Neural cell (in vitro differentiated cells): Measurements from ENCODE around the gene PCSK4. TPM values are rescaled to one million over a fixed set of nuclear protein-coding genes. Genes with fewer than 3 reads are reported as not detected.

Source experiments
- H2AFZ ChIP-seq: fragments of 200-600, 300-800 bp; sonication (generic), shearing (Covaris generic); 2 replicates; pipeline ENCODE4 v1.6.0; 2014; ENCODE audit warnings: low read depth, mild to moderate bottlenecking, antibody characterized with exemption, low read length, moderate library complexity
- H3F3A ChIP-seq: fragments of 200-600 bp; shearing (Covaris generic); 2 replicates; pipeline ENCODE4 v1.6.1; 2016; ENCODE audit warnings: mild to moderate bottlenecking, moderate library complexity, mixed read lengths, antibody characterized with exemption, low read length; ENCODE audit not compliant: insufficient read depth, poor library complexity, severe bottlenecking
- H3K27ac ChIP-seq: fragments of 200-600, 300-800 bp; sonication (generic), shearing (Covaris generic); 2 replicates; pipeline ENCODE4 v1.5.1; 2014; ENCODE audit warnings: mild to moderate bottlenecking, low read length, moderate library complexity
- H3K27me3 ChIP-seq: fragments of 300-800, 200-600 bp; sonication (generic), shearing (Covaris generic); 2 replicates; pipeline ENCODE4 v1.6.0; 2014; ENCODE audit warnings: mild to moderate bottlenecking, low read depth, low read length, moderate library complexity; ENCODE audit not compliant: insufficient read depth
- H3K36me3 ChIP-seq: fragments of 300-800, 200-600 bp; sonication (generic), shearing (Covaris generic); 2 replicates; pipeline ENCODE4 v1.5.1; 2014; ENCODE audit warnings: mild to moderate bottlenecking, antibody characterized with exemption, low read length, moderate library complexity; ENCODE audit not compliant: insufficient read depth
- H3K4me2 ChIP-seq: fragments of 300-800, 200-600 bp; sonication (generic), shearing (Covaris generic); 2 replicates; pipeline ENCODE4 v1.6.0; 2014; ENCODE audit warnings: mild to moderate bottlenecking, low read length
- H3K4me3 ChIP-seq: fragments of 300-800, 200-600 bp; sonication (generic), shearing (Covaris generic); 2 replicates; pipeline ENCODE4 v1.5.1; 2014; ENCODE audit warnings: mild to moderate bottlenecking, low read length, moderate library complexity
- H3K79me2 ChIP-seq: fragments of 200-600 bp; shearing (Covaris generic); replicated peaks from 2 replicates; pipeline ENCODE4 v1.6.0; 2014; ENCODE audit warnings: mild to moderate bottlenecking, low read length, moderate library complexity; ENCODE audit not compliant: insufficient read depth
- H3K9ac ChIP-seq: fragments of 300-800, 200-600 bp; sonication (generic), shearing (Covaris generic); 2 replicates; pipeline ENCODE4 v1.6.1; 2016; ENCODE audit warnings: mild to moderate bottlenecking, low read length, mixed read lengths
- H3K9me2 ChIP-seq: fragments of 200-600 bp; shearing (Covaris generic); 2 replicates; pipeline ENCODE4 v1.6.1; 2016; ENCODE audit warnings: mild to moderate bottlenecking, low read length, mixed read lengths; ENCODE audit not compliant: insufficient read depth
- H3K9me3 ChIP-seq: fragments of 200-600, 300-800 bp; sonication (generic), shearing (Covaris generic); 2 replicates; pipeline ENCODE4 v1.6.1; 2016; ENCODE audit warnings: mild to moderate bottlenecking, mixed run types, low read length, moderate library complexity, mixed read lengths
- H4K20me1 ChIP-seq: fragments of 200-600 bp; shearing (Covaris generic); 2 replicates; pipeline ENCODE4 v1.6.1; 2016; ENCODE audit warnings: mild to moderate bottlenecking, mixed run types; ENCODE audit not compliant: insufficient read depth
- CTCF ChIP-seq: fragments of 450-650 bp; IDR thresholded peaks from 2 replicates; pipeline ENCODE4 v1.5.1; 2014; ENCODE audit warnings: antibody characterized with exemption, mild to moderate bottlenecking, moderate library complexity; ENCODE audit not compliant: poor library complexity, severe bottlenecking
- EP300 ChIP-seq: fragments of 450-650 bp; conservative IDR thresholded peaks from 2 replicates; pipeline ENCODE4 v1.6.1; 2014; ENCODE audit warnings: antibody characterized with exemption, mild to moderate bottlenecking, moderate library complexity; ENCODE audit not compliant: poor library complexity, severe bottlenecking
- EZH2 ChIP-seq: fragments of 200-600, 300-800 bp; shearing (Covaris generic), sonication (generic); IDR thresholded peaks from 2 replicates; pipeline ENCODE4 v1.6.1; 2014; ENCODE audit warnings: antibody characterized with exemption, low read length, borderline replicate concordance, mild to moderate bottlenecking; ENCODE audit not compliant: insufficient read depth, poor library complexity, severe bottlenecking
- MXI1 ChIP-seq: fragments of 450-650 bp; conservative IDR thresholded peaks from 2 replicates; pipeline ENCODE4 v1.6.1; 2014; ENCODE audit warnings: antibody characterized with exemption, mild to moderate bottlenecking; ENCODE audit not compliant: poor library complexity, severe bottlenecking
- POLR2AphosphoS5 ChIP-seq: IDR thresholded peaks from 2 replicates; pipeline ENCODE4 v1.6.1; 2012
- RAD21 ChIP-seq: fragments of 450-650 bp; conservative IDR thresholded peaks from 2 replicates; pipeline ENCODE4 v1.6.1; 2014; ENCODE audit warnings: antibody characterized with exemption, mild to moderate bottlenecking, moderate library complexity
- REST ChIP-seq: IDR thresholded peaks from 2 replicates; pipeline ENCODE4 v1.6.1; 2012; ENCODE audit warnings: borderline replicate concordance
- SMC3 ChIP-seq: fragments of 450-650 bp; conservative IDR thresholded peaks from 2 replicates; pipeline ENCODE4 v1.6.1; 2014; ENCODE audit warnings: antibody characterized with exemption, mild to moderate bottlenecking, moderate library complexity; ENCODE audit not compliant: poor library complexity
- TAF1 ChIP-seq: IDR thresholded peaks from 2 replicates; pipeline ENCODE4 v1.6.1; 2012; ENCODE audit warnings: low read depth
- polyA plus RNA-seq: library from polyadenylated mRNA; depleted of rRNA; stranded (reverse); fragments of >200 nt; gene quantifications from 2 replicates; pipeline ENCODE4 v1.2.3, GENCODE V29; 2014

PCSK4 gene
- polyA plus RNA-seq, 1 donor from 2014 or later: 11.8 TPM

GRCh38 chr19:1527650-1528309, 37.6 kb upstream of the PCSK4 start (continued):
- TF ChIP-seq REST (no peak), TAF1 (no peak), RAD21 (no peak), POLR2AphosphoS5 (no peak)

- Histone ChIP-seq H4K20me1 (no peaks in the 10 kb centered on the region), H3K27ac (no peak overlapping the region), H3K9ac (no peak overlapping the region), H3K79me2 (no peaks in the 10 kb centered on the region), H3K27me3 (peaks cover 24% of the 10 kb centered on the region), H3K4me3 (no peak overlapping the region), H3K9me3 (no peaks in the 10 kb centered on the region), H3K9me2 (no peaks in the 10 kb centered on the region), H3K4me2 (no peak overlapping the region), H2AFZ (no peak overlapping the region), H3F3A (no peaks in the 10 kb centered on the region), H3K36me3 (no peaks in the 10 kb centered on the region)
- TF ChIP-seq RAD21 (no peak), EP300 (no peak), REST (no peak), TAF1 (no peak), POLR2AphosphoS5 (no peak), MXI1 (no peak), EZH2 (no peak), SMC3 (no peak), CTCF (no peak)
Observed at GRCh38 chr19:1526979-1527649, 37.0 kb upstream of the PCSK4 start.
